Measurements from ENCODE around the gene CCNQ.
"Not testable (repeated sequence)": the region's sequence is repeated elsewhere in the genome, so short reads cannot be mapped to it uniquely, and the experiment has no call there.

CCNQ gene

DNA sequence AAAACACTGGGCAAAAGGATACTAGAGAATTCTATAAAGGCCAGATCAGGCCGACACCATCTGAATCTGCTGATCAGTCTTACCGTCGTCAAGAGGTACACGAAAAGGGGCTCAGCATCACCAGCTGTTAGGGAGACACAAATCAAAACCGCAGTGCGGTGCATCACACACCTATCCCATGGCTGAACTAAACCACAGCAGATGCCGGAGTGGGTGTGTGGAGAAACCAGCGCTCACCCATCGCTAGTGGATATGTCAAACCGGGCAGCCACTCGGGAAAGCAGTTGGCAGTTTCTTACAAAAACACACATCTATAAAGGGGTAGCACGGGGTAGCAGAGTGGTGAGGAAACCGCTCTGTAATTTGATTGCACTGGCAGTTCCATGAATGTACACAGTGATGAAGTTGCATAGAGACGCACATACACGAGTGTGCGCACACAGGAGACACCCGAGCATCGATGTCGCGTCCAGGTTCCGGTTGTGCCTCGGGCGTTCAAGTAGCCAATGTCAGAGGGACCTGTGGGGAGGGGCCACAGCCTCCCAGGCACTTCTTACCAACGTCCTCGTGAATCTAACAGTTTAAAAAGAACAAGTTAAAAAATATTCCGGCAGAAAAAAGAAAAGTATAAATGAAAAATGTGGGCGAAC, 23.1 kb upstream of the CCNQ start:
- DNase-seq = no peak

DNA sequence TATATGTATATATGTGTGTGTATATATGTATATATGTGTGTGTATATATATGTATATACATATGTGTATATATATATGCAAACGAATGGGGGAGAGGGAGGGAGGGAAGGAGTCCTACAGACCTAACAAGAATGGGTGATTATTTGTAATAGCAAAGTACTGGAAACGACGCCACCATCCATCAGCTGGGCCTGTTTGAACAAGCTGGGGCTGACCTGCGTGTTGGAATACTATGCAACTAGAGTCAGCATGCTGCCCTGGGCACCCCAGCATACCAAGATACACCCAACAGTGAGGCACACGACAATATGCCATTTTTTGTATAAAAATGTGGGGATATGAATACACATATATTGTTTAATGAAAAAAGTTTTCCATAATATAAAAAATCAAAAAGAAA, 21.6 kb upstream of the CCNQ start:
- no peak for DNase-seq

DNA sequence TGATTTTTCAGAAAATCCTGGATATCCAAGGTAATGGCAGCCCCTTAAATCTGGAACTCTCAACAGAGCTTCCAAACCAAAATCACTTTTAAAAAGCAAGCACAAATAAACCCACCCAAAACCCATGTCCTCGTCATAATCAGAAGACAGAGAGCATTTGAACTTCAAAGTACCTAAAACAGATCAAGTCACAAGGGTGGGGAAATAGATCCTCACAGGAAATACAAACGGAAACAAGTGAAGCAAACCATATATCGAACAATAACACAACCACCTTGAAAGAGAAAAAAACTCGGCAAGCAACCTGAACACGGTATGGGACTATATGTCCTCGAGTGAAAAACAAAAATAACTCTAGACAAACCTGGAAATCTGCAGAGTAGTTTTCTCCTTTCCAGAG, 15.9 kb upstream of the CCNQ start:
- DNase-seq = no peak

DNA sequence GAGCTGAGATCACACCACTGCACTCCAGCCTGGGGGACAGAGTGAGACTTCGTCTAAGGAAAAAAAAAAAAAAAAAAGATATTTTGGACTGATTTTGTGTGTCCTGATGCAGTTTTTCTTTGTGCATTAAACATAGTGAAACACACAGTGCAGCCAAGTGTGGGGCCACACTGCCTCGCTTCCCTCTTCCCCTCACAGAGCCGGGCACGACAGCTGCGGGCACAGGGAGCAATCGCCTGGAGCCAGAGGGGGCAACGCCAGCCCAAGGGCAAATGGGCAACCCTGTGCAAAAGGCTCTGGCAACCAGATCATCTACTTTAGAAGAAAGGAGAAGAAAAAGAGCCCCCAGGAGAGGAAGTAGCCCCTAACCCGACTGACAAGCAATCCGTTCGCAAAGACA, 13.5 kb upstream of the CCNQ start:
- no peak for DNase-seq

DNA sequence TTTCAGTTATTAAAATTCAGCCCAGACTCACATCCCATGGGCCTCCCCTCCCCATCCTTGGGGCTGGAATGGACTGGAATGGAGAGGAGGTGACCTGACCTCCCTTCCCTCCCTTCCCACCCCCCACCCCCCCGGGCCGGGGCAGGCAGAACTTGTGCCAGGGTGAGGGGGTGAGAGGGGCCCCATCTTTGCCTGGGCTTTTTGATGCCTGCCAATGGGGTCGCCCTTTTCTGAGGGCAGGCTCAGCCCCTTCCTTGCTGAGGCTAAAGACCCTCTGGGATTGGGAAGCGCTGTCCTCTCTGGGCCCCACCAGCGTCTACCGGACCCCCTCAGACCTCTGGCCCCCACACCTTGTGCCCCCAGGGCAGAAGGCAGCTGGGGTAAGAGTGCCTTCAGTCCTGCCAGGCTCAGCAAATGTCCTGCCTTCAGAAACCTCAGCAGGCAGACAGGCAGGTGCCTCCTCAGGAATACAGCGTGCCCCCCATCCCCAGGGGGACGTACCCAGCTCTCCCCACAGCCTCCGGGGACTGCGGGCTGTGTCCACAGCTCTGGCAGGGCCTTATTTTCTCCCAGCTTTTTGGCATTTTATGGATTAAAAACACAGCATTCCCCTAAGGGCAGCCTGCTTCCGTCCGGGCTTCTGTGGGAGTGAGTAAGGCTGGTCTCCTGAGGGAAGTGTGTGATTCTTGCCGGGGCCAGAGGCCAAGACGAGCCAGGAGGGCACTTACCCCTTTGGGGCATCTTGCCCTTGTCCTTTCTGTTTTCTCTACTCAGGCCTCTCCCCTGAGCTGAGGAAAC, 12.6 kb upstream of the CCNQ start:
- no peak for DNase-seq

DNA sequence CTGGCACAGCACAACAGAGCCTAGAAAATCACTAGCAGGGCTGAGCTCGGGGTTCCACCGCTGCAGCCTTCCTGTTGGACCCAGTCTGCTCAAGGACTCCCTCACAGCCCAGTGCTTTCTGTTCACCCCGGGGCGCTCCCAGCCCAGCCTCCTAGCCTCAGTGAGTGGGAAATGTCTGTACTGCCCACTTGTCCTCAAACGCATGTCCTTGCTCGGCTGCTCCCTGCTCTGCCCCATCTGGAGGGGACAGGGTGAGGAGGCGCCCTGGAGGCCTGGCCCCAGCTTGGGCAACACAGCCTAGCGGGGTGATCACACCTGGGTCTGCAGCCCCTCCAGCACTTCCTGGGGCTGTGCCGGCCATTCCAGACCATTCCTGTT, 11.9 kb upstream of the CCNQ start:
- DNase-seq = no peak

DNA sequence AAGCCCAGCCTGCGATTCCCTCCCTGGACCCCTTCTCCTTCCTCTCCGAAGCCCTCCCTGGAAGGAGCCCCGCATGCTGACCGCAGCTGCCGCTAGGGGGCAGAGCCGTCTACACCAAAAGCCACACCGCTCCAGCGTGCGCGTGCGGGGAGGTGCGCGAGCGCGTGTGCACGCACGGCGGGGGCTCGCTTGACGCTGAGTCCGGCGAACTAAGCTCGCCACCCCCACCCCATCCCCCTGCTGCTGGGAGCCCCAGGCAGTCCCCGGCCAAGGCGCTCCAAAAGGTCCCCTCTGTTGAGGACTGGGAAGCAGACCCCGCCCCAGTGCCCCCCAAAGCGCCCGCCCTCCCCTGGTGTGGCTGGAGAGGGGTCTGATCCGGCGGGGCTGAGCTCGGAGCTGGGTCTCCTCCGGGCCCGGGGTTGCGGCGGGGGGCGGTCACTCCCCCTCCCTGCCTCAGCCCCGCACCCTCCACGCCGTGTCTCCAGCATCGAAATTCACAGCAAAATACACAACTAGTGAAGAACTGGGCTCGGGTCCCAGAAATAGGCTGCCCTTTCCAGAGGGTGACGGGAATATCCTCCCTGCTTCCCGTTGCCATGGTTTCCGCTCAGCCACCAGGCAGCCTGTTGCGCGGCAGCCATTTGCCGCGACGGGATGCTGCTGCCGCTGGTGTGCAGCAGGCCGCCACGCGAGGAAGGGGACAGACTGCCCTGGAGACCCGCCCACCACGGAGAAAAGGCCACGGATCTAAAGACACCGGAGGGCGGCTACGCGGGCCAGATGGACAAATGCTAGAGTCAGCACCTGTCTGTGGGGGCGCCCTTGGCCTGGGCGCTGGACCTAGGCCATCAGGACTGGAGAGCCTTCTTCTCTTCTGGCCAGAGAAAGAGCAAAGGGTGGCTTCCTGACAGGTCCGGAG, 11.2 kb upstream of the CCNQ start:
- DNase-seq = peak; percentile 69

- DNase-seq = no peak
Measured at GRCh38 chrX:153608806-153609205, 9.9 kb upstream of the CCNQ start.

GRCh38 chrX:153608376-153608775, 9.4 kb upstream of the CCNQ start:
- DNase-seq = no peak

DNA sequence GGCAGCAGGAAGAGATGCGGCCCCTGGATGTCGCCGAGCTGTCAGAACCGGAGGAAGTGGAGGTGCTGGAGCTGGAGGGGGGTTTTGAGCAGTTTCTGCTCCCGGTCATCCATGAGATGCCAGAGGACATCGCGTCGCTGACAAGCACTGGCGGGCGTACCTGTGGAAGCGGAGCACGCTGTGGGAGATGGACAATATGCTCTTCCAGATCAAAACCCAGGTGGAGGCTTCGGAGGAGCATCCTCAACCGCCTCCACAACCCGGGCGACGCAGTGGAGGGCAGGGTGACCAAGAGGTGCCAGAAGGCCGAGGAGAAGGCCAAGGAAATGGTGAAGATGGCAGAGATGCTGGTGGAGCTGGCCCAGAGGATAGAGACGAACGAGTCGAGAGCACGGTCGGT, 7.6 kb upstream of the CCNQ start:
- DNase-seq = no peak

DNA sequence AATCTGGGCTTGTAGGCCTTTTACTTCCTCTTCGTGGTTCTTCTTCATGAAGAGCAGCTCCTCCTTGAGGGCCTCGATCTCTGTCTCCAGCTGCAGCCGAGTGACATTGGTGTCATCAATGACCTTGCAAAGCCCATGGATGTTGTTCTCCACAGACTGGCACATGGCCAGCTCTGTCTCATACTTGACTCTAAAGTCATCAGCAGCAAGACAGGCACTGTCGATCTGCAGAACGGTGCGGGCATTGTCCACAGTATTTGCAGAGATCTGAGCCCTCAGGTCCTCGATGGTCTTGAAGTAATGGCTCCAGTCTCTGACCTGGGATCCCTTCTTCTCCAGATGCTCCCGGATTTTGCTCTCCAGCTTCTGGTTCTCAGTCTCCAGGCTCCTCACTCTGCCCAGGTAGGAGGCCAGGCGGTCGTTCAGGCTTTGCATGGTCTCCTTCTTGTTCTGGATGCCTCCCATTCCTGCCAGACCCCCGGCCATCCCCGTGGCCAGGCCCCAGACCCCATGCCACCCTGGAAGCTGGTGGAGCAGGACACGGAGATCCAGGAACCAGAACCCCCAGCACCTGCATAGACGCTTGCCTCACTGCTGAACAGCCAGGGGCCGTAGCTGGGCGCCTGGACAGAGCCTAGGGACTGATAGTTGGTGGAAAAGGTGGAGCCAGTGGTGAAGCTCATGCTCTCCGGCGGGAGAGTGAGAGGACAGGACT, 5.9 kb upstream of the CCNQ start:
- DNase-seq = not testable (repeated sequence)

GRCh38 chrX:153603131-153603656, 4.3 kb upstream of the CCNQ start:
- no peak for DNase-seq

GRCh38 chrX:153602601-153603000, 3.7 kb upstream of the CCNQ start:
- no peak for DNase-seq

DNA sequence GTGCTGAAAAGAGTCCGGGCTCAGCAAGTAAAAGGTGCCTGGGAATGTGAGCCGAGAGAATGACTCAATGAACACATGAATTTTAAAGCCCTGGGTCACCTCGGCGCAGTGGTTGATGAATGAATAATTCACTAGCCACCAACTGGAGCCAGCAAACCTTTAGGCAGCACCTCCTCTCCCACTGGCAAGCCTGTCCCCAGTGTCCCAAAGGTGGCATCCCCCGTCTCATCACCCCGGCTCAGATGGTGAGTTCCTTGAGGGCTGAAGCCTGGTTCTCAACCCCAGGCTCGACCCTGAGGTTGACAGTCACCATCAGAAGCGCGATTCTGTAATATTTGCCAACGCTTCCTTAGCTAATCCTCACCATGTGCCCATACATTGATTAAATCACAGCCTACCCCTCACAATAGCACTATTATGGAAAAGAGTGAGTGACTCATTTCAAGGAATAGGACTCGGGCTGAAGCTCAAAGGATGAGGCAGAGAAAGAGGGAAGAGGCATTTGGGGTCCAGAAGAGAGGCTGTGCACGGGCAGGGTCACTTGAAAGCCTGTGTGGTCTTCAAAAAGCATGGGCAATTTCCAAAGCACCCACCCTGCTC, 2.7 kb upstream of the CCNQ start:
- DNase-seq = no peak

GRCh38 chrX:153600921-153601320, 2.0 kb upstream of the CCNQ start:
- no peak for DNase-seq

- DNase-seq = no peak
Measured at GRCh38 chrX:153600032-153600373, 1.1 kb upstream of the CCNQ start.

GRCh38 chrX:153599192-153600031, 473 bp upstream of the CCNQ start:
- peak; percentile 90 for DNase-seq

DNA sequence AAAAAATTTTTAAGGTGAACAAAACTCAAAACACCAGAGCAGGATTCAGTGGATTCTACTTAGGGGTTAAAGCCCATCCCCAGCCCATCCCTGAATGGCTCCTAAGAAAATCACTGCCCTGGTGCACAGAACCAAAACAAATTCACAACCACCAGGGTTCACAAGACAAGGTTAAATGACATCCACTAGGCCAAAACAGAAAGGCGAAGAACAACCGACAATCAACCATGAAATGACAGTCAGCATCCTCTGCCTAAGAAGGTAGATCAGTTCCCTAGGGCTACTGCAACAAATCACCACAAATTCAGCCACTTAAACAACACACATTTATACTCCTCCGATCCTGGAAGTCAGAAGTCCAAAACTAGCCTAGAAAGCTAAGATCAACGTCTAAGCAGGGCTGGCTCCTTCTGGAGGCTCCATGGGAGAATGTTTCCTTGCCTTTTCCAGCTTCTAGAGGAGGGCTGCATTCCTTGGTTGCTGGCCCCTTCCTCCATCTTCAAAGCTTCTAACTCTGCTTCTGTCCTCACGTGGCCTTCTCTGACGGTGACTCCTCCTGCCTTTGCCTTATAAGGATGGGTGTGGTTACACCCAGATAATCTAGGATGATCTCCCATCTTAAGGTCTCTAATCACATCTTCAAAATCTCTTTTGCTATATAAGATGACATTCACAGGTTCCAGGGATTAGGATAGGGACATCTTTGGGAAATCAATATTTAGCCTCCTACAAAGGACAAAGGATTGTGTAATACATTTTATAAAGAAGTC, 1.8 kb downstream of the CCNQ start:
- DNase-seq = no peak

GRCh38 chrX:153595859-153596857, 2.8 kb downstream of the CCNQ start:
- no peak for DNase-seq

All from activated CD4-positive, alpha-beta T cell treated with anti-CD3 and anti-CD28 coated beads, Interleukin-2, amount 50 U/mL, for 16 hours (primary cell).